DMS53 (cell line): ENCODE results near the gene CDC42EP1.

Experiments
- DNase-seq: peaks from one replicate; lab custom pipeline; 2025; lab: John Stamatoyannopoulos, UW

CDC42EP1 gene

GRCh38 chr22:37616201-37617083 is 56.2 kb downstream of the CDC42EP1 start:
- DNase-seq: no peak

GRCh38 chr22:37617431-37617830 is 57.2 kb downstream of the CDC42EP1 start:
- no peak for DNase-seq

- DNase-seq: no peak
These were observed 57.9 kb downstream of the CDC42EP1 start for GRCh38 chr22:37618072-37618656.

GRCh38 chr22:37618674-37619073 is 58.4 kb downstream of the CDC42EP1 start:
- no peak for DNase-seq
